Activated CD4-positive, alpha-beta T cell treated with anti-CD3 and anti-CD28 coated beads, Interleukin-2, amount 10 ng/mL, durations not matched to agents 24 days and 14 days (primary cell): ENCODE measurements around the gene DRC3. TPM values are rescaled to one million over a fixed set of nuclear protein-coding genes. Genes with fewer than 3 reads are reported as not detected.

Source experiments
- DNase-seq: peaks from one replicate; pipeline ENCODE4 v3.0.0; 2022
- H3K27ac Mint-ChIP-seq: one replicate; pipeline ENCODE4 v1.8.0; 2022; ENCODE audit warnings: mild to moderate bottlenecking, mixed read lengths
- H3K27me3 Mint-ChIP-seq: one replicate; pipeline ENCODE4 v1.8.0; 2022; ENCODE audit warnings: mixed read lengths
- H3K36me3 Mint-ChIP-seq: one replicate; pipeline ENCODE4 v1.8.0; 2022; ENCODE audit warnings: low read depth, mild to moderate bottlenecking, mixed read lengths
- H3K4me1 Mint-ChIP-seq: one replicate; pipeline ENCODE4 v1.8.0; 2021; ENCODE audit warnings: mixed read lengths
- H3K4me3 Mint-ChIP-seq: one replicate; pipeline ENCODE4 v1.8.0; 2022; ENCODE audit warnings: mild to moderate bottlenecking, moderate library complexity, mixed read lengths
- H3K9me3 Mint-ChIP-seq: one replicate; pipeline ENCODE4 v1.8.0; 2021; ENCODE audit warnings: mixed read lengths
- intact Hi-C: fragments of 100-400 bp; cut with micrococcal nuclease; formaldehyde crosslinking; loops from one replicate; pipeline ENCODE4 v1.15.1; 2023
- total RNA-seq: library from RNA; stranded (reverse); gene quantifications from 2 replicates; pipeline ENCODE4 v1.2.3, GENCODE V29; 2022

DRC3 gene
- total RNA-seq, 1 donor from 2014 or later, result 0.42 TPM

DNA sequence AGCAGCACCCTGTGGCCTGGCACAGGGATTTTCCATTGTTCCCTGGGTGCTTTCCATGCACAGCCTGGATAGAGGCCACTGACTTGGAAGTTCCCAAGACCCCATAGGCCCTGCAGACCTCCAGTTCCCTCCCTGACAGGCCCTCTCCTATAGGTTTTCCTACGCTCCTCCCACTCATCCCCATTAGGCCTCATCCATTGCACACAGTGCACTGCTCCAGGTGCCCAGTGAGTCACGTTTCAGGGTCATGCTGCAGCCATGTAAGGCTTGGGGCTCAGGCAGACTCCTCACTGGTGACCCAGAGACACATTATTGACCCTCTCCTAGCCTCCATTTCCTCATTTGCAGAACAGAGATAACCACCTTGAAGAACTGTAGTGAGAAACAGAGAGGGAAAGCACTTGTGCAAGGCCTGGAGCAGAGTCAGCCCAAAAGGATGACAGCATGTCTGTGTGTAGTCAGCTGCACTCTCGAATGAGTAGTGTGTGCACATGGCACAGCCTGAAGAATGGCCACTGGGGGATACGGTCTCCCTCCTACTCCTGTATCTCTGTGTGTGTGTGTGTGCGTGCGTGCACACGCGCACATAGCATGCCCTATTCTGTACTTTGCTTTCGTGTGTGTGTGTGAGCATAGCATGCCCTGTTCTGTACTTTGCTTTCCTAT lies 26.8 kb downstream of the DRC3 start:
- no peaks in the 10 kb centered on the region for H3K36me3 Mint-ChIP-seq
- H3K27ac Mint-ChIP-seq, result no peak overlapping the region
- no peaks in the 10 kb centered on the region for H3K27me3 Mint-ChIP-seq
- no peaks in the 10 kb centered on the region for H3K9me3 Mint-ChIP-seq
- H3K4me1 Mint-ChIP-seq, result no peaks in the 10 kb centered on the region
- intact Hi-C loops, result no loop called here
- DNase-seq, result no peak
- no peak overlapping the region for H3K4me3 Mint-ChIP-seq

DNA sequence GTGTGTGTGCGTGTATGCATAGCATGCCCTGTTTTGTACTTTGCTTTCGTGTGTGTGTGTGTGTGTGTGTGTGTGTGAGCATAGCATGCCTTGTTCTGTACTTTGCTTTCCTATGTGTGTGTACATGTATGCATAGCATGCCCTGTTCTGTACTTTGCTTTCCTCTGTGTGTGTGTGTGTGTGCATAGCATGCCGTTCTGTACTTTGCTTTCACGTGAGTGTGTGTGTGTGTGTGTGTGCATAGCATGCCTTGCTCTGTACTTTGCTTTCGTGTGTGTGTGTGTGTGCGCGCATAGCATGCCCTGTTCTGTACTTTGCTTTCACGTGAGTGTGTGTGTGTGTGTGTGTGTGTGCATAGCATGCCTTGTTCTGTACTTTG lies 27.4 kb downstream of the DRC3 start:
- Mint-ChIP-seq H3K36me3 (no peaks in the 10 kb centered on the region), H3K27me3 (no peaks in the 10 kb centered on the region), H3K27ac (no peak overlapping the region), H3K4me1 (no peaks in the 10 kb centered on the region), H3K4me3 (no peak overlapping the region), H3K9me3 (no peaks in the 10 kb centered on the region)
- intact Hi-C loops, result no loop called here
- no peak for DNase-seq

DNA sequence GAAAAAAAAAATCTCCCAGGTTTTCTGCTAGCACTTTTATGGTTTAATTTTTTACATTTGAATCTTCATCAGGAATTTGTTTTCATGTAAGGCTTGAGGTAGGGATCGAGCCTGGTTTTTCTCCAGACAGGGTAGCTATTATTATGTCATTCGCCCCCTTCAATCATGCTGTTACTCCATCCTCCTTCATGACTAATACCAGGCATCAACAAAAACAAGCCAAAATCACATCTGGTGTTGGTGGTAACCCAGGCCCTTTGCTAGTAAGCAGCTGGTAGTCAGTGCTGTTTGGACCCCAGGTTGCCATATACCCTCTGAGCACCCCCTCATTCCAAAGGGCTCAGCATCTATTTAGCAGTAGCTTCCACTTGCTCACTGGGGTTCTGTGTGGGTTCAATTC lies 29.5 kb downstream of the DRC3 start:
- no peak for DNase-seq
- no peaks in the 10 kb centered on the region for H3K9me3 Mint-ChIP-seq
- H3K36me3 Mint-ChIP-seq, result no peaks in the 10 kb centered on the region
- H3K27me3 Mint-ChIP-seq, result no peaks in the 10 kb centered on the region
- intact Hi-C loops, result no loop called here
- H3K27ac Mint-ChIP-seq, result no peak overlapping the region
- peaks cover 5% of the 10 kb centered on the region for H3K4me1 Mint-ChIP-seq
- no peak overlapping the region for H3K4me3 Mint-ChIP-seq

DNA sequence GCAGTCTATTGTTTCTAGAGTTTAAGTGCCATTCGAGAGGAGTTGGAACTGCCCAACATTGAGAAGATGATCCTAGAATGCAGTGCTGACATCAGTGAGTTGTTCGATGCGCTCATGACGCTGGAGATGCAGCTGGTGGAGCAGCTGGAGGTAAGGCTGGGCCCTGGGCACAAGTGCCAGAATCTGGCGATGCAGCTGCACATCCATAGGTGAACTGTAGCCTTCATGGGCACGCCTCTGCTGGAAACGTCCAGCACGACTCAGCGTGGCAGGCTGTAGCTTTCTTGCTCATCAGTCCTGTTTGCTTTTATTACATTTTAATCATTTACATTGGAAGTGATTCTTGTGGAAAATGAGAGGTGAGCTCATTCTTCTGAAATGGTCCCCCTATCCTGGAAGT lies 31.7 kb downstream of the DRC3 start:
- Mint-ChIP-seq H3K4me3 (no peak overlapping the region), H3K4me1 (peaks cover 5% of the 10 kb centered on the region), H3K9me3 (no peaks in the 10 kb centered on the region), H3K36me3 (no peaks in the 10 kb centered on the region), H3K27ac (no peak overlapping the region), H3K27me3 (no peaks in the 10 kb centered on the region)
- no peak for DNase-seq
- intact Hi-C loops, result no loop called here

DNA sequence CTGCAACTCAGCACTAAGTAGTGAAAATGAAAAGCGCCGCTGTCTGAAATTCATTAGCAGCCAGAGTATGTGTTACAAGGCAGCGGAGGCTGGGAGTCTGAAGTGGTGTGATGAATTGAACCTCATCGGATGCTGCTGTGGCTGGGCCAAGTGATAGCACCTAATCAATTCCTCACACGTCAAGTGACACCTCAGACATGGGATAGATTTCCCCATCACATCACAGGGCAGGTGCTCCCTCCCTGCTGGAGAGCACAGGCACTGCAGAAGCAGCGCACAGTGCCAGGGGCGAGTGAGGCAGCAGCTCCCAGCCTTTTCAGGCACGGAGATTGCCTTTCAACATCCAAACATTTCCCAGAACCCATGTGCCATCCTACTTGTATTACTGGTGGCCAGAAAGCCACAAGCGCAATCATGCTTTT lies 32.2 kb downstream of the DRC3 start:
- H3K36me3 Mint-ChIP-seq, result no peaks in the 10 kb centered on the region
- no peak overlapping the region for H3K27ac Mint-ChIP-seq
- H3K9me3 Mint-ChIP-seq, result no peaks in the 10 kb centered on the region
- no peak overlapping the region for H3K4me3 Mint-ChIP-seq
- H3K4me1 Mint-ChIP-seq, result peaks cover 5% of the 10 kb centered on the region
- intact Hi-C loops, result no loop called here
- DNase-seq, result no peak
- H3K27me3 Mint-ChIP-seq, result no peaks in the 10 kb centered on the region

DNA sequence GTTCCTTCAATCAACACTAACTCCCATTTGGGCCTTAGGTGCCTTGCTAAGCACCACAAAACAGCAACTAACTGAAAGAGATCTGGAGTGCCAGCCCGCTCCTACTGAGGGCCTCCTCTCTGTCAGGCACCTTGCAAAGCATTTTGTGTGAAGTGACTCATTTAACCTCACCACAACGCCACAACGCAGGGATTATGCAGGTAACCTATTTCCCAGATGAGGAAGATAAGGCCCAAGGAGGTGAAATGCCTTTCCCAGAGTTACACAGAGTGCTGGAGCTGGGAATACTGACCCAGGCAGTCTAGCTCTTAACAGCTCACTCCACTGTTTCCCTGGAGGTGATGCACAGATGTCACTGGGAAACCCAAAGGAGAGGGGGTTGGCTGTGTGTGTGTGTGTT lies 32.8 kb downstream of the DRC3 start:
- no peak overlapping the region for H3K4me3 Mint-ChIP-seq
- intact Hi-C loops, result no loop called here
- H3K27me3 Mint-ChIP-seq, result no peaks in the 10 kb centered on the region
- H3K36me3 Mint-ChIP-seq, result no peaks in the 10 kb centered on the region
- peaks cover 5% of the 10 kb centered on the region for H3K4me1 Mint-ChIP-seq
- no peaks in the 10 kb centered on the region for H3K9me3 Mint-ChIP-seq
- H3K27ac Mint-ChIP-seq, result no peak overlapping the region
- DNase-seq, result no peak

DNA sequence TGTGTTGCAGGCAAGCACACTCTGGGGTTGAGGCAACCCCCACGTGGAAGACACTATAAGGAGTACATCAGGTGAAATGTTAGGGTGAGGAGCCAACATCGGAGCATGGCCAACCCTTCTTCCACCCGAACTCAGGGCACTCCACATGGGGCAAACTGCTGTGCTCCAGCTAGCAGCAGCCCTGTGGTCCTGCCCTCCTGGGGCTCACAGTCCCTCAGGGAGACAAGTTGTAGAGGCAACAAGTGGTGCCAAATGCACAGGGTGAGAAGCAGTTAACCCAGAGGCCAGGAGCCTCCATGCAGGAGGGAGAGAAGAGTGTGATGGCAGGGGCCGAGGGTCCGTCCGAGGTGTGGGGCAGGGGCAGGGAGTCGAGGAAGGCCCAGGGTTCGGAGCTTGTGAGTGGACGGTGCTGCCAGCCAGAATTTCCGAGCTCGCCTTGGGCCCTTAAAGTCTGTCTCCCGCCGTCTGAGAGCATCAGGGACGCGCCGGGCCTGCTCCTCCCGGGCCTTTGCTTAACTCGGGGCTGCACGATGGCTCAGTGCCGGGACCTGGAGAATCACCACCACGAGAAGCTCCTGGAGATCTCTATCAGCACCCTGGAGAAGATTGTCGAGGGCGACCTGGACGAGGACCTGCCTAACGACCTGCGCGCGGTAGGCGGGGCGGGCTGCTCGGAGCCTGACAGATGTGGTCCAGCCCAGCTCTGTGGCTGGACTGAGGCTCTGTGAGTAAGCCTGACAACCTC lies 34.0 kb downstream of the DRC3 start:
- Mint-ChIP-seq H3K4me3 (no peak overlapping the region), H3K9me3 (no peaks in the 10 kb centered on the region), H3K4me1 (peaks cover 5% of the 10 kb centered on the region), H3K36me3 (no peaks in the 10 kb centered on the region), H3K27ac (no peak overlapping the region), H3K27me3 (no peaks in the 10 kb centered on the region)
- intact Hi-C loops, result no loop called here
- DNase-seq, result no peak

DNA sequence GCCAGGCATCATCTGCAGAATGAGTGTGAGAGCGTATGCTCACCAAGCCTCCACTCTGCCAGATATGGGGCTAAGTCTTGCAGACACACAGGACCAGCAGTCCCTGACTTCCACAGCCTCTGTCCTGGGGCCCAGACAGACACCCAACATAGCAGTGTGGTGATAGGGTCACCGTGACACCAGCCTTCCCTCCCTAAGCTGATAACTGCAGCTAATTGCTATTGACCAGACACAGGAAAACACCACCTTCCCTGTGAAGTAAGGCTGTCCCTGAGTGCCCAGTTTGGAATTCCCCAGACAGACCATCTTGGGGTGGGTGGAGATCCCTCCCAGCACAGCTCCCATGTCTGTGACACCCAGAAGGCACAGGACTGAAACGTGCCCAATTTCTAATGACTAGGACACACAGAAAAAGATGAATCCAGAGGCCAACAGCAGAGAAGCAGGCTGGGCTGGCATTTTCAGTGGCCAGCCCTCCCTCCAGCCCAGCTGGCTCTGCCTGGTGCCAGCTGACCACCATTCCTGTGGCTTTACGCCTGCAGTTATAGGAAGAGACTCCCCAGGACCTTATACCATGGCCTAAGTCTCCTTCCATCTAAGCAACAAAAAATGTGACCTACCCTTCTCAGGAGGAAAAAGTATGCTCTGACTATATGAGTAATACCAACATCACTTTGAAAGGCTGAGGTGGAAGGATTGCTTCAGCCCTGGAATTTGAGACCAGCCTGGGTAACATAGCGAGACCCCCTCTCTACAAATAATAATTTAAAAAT lies 36.0 kb downstream of the DRC3 start:
- intact Hi-C loops, result no loop called here
- no peak overlapping the region for H3K4me3 Mint-ChIP-seq
- H3K27ac Mint-ChIP-seq, result no peak overlapping the region
- DNase-seq, result no peak
- peaks cover 5% of the 10 kb centered on the region for H3K36me3 Mint-ChIP-seq
- H3K27me3 Mint-ChIP-seq, result no peaks in the 10 kb centered on the region
- H3K9me3 Mint-ChIP-seq, result no peaks in the 10 kb centered on the region
- H3K4me1 Mint-ChIP-seq, result peaks cover 5% of the 10 kb centered on the region

DNA sequence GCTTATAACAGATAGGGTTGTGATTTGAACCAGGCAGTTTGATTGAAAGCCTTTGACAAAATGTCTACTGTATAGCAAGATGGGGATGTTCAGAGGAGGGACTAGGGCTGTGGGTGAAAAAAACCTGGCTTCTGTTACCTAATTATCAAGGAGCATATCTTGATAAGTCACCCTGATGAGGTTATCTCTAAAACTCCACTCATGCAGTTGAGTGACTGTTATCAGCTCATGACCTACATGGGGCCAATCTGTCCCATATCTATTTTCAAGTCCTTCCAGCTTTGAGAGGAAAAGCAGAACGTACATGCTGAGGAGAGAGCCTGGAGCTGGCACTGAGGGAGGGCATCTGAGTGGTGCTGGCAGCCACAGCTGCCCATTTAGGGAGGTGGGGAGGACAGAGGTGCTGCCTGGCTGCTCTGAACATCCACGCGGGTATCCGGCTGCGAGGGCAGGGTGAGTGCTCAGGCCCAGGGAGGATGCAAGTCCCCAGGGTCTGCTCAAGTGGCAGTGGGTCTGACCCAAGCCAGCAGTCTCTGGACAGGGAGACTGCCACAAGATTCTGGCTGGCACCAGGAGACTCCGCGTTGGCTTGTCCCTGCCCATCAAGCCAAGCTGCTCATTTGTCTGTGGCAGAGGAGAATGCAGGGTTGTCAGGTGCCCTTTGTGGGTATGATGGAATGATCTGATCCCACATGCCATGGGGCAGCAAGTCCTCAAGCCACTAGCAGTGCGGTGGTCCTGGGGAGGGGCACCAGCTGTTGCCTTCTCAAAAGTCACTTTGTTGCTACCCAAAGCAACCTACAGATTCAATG lies 37.2 kb downstream of the DRC3 start:
- H3K27ac Mint-ChIP-seq, result no peak overlapping the region
- H3K36me3 Mint-ChIP-seq, result peaks cover 5% of the 10 kb centered on the region
- intact Hi-C loops, result no loop called here
- H3K9me3 Mint-ChIP-seq, result no peaks in the 10 kb centered on the region
- H3K4me3 Mint-ChIP-seq, result no peak overlapping the region
- H3K4me1 Mint-ChIP-seq, result peaks cover 10% of the 10 kb centered on the region
- no peaks in the 10 kb centered on the region for H3K27me3 Mint-ChIP-seq
- DNase-seq, result no peak

DNA sequence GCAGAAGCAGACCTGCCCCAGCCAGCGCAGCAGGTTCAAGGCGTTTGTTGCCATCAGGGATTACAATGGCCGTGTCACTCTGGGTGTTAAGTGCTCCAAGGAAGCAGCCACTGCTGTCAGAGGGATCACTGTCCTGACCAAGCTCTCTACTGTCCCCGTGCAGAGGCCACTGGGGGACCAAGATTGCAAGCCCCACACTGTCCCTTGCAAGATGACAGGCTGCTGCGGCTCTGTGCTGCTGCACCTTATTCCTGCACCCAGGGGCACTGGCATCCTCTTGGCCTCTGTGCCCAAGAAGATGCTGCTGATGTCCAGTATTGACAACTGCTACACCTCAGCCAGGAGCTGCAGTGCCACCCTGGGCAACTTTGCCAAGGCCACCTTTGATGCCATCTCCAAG lies 38.6 kb downstream of the DRC3 start:
- Mint-ChIP-seq H3K4me3 (no peak overlapping the region), H3K4me1 (peaks cover 5% of the 10 kb centered on the region), H3K27me3 (no peaks in the 10 kb centered on the region), H3K27ac (no peak overlapping the region), H3K36me3 (peaks cover 8% of the 10 kb centered on the region), H3K9me3 (no peaks in the 10 kb centered on the region)
- DNase-seq, result no peak
- intact Hi-C loops, result no loop called here

DNA sequence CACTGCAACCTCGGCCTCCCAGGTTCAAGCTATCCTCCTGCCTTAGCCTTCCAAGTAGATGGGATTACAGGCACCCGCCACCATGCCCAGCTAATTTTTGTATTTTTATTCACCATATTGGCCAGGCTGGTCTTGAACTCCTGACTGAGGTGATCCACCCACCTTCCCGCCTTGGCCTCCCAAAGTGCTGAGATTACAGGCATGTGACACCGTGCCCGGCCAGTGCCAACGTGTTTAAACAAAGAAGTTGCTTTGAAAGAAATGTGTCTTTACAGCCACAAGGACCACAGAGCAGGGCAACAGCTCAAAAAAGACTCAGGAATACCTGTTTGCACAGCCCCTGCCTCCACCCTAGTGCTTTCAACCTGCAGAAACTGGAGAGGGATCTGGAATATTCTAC lies 41.3 kb downstream of the DRC3 start:
- peaks cover 5% of the 10 kb centered on the region for H3K4me1 Mint-ChIP-seq
- no peak for DNase-seq
- no peak overlapping the region for H3K27ac Mint-ChIP-seq
- H3K27me3 Mint-ChIP-seq, result no peaks in the 10 kb centered on the region
- no peaks in the 10 kb centered on the region for H3K9me3 Mint-ChIP-seq
- intact Hi-C loops, result no loop called here
- H3K36me3 Mint-ChIP-seq, result peaks cover 11% of the 10 kb centered on the region
- no peak overlapping the region for H3K4me3 Mint-ChIP-seq

DNA sequence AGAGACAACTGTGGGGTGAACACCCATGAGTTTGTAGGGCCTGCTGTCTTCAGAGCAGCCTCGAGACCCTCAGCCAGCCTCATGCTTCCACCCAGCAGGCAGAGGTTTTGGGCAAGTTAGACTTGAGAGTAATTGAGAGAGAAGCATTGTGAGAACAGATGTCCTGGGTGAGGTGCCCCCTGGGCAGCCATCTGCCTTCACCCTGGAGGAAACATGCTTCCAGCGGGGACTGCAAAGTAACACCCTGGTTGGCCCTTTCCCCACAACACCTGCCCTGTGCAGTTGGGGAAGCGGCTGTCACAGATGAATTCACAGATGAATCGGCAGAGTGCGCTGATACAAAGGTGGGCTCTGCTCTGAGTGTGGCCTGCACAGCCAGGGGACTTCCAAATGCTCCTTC lies 42.9 kb downstream of the DRC3 start:
- Mint-ChIP-seq H3K27ac (no peak overlapping the region), H3K4me3 (no peak overlapping the region), H3K36me3 (peaks cover 11% of the 10 kb centered on the region)

DNA sequence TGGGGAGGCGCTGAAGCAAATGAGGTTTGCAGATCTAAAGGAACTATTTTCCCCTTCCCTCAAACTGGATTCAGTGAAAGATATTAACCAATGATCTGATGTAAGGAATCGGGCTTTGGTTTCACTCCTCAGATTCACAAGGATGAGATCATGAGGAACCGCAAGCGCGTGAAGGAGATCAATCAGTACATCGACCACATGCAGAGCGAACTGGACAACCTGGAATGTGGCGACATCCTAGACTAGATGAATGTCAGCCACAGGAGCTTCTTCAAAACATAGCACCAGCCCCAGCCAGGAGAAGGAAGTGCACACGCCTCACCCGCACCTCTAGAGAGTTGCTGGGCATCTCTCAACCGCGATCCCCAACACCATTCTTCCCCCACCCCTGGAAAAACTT lies 43.8 kb downstream of the DRC3 start:
- Mint-ChIP-seq H3K9me3 (no peaks in the 10 kb centered on the region), H3K4me1 (peaks cover 5% of the 10 kb centered on the region), H3K27me3 (no peaks in the 10 kb centered on the region), H3K27ac (no peak overlapping the region), H3K36me3 (peaks cover 14% of the 10 kb centered on the region), H3K4me3 (no peak overlapping the region)
- intact Hi-C loops, result no loop called here
- DNase-seq, result no peak

More for the DNA sequence above, 42.9 kb downstream of the DRC3 start:
- Mint-ChIP-seq H3K27me3 (no peaks in the 10 kb centered on the region), H3K9me3 (no peaks in the 10 kb centered on the region), H3K4me1 (peaks cover 5% of the 10 kb centered on the region)
- intact Hi-C loops, result no loop called here
- DNase-seq, result no peak

DNA sequence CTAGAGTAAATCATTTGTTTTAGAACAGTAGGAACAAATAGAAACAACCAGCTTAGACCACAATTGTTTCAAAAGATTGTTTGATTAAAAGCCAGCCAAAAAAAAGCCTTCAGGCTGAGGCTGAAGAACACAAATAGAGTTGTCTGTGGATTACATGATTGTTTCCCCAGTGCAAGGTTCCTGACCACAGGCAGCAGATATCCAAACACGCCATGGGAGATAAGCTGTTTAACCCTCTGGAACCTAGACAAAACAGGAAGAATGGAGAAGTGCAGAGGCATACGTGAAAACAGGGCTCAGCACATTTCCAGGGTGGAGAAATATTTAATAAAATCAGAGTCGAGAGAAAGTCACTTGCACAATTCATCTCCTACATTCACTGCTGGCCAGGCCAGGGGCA lies 45.3 kb downstream of the DRC3 start:
- no peaks in the 10 kb centered on the region for H3K27me3 Mint-ChIP-seq
- peaks cover 10% of the 10 kb centered on the region for H3K36me3 Mint-ChIP-seq
- intact Hi-C loops, result no loop called here
- no peaks in the 10 kb centered on the region for H3K9me3 Mint-ChIP-seq
- no peak for DNase-seq
- peaks cover 5% of the 10 kb centered on the region for H3K4me1 Mint-ChIP-seq
- no peak overlapping the region for H3K4me3 Mint-ChIP-seq
- H3K27ac Mint-ChIP-seq, result no peak overlapping the region
